HS-5 (cell line): ENCODE data around the gene LPIN1.

Source experiments
- DNase-seq: peaks from one replicate; pipeline ENCODE4 v3.0.0-alpha.2; 2012; ENCODE audit warnings: low read depth

The LPIN1 gene

GRCh38 chr2:11865805-11866204 is 119.4 kb downstream of the LPIN1 start:
- DNase-seq = no peak

DNA sequence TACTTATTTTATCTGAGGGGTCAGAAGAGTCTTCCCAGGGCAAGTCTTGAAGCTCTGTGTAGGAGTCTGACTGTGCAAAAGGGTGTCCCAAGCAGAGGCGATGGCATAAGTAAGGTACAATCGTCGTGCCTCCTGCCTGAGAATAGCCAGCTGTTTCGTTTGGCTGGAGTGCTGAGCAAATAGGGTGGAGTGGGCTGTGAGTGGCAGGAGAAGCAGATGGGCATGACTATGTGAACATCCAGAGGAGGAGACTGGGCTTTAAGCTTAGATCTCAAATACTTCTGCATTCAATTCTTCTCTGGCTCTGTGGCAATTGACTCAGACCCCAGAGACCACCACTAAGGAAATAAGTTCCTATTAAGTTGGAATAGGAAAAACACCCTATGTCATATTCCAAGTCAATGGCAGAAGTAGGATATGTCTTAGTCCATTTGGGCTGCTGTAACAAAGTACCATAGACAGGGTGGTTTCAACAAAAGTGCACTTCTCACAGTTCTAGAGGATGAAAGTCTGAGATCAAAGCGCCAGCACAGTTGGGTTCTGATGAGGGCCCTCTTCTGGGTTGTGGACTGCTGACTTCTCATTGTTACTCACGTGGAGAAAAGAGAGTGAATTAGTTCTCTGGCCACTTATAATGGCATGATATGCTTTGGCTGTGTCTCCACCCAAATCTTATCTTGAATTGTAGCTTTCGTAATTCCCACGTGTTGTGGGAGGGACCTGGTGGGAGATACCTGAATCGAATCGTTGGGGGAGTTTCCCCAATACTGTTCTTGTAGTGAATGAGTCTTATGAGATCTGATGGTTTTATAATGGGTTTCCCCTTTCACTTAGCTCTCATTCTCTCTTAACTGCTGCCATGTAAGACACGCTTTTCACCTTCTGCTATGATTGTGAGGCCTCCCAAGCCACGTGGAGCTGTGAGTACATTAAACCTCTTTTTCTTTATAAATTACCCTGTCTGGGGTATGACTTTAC is 120.2 kb downstream of the LPIN1 start:
- DNase-seq = no peak

- no peak for DNase-seq
Observed at GRCh38 chr2:11867926-11868325, 121.5 kb downstream of the LPIN1 start.

- DNase-seq = no peak
Observed at GRCh38 chr2:11869391-11869991, 123.1 kb downstream of the LPIN1 start.

- no peak for DNase-seq
Observed at GRCh38 chr2:11870064-11870463, 123.6 kb downstream of the LPIN1 start.

GRCh38 chr2:11870584-11870983 is 124.2 kb downstream of the LPIN1 start:
- no peak for DNase-seq

DNA sequence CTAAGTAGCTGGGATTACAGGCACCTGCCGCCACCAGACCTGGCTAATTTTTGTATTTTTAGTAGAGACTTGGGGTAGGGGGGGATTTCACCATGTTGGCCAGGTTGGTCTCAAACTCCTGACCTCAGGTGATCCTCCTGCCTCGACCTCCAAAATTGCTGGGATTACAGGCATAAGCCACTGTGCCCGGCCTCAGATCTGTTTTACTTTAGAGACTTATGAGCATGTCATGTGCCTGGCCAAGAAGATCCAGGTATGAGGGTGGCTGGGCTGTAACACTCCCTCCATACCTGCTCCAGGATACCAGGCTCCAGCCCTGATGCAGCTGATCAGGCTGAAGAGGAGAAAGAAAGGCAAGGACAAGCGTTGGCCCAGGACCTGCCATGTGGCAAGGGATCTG is 125.0 kb downstream of the LPIN1 start:
- no peak for DNase-seq

- DNase-seq = no peak
Observed at GRCh38 chr2:11872247-11872947, 126.0 kb downstream of the LPIN1 start.

DNA sequence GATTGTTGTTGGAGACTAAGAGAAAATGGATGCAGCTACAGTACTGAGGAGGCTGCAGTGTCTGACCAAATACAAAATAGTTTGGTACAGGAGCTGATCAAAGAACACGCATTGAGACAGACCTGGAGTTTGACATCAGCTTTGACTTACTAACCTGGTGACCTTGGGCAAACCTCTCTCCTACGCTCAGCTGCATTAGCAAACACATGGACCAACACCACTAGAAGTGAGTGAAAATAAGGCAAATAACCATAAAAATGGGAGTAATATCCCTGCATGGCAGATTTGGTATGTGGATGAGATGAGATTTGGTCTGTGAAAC is 126.5 kb downstream of the LPIN1 start:
- no peak for DNase-seq

- no peak for DNase-seq
Observed at GRCh38 chr2:11873356-11874154, 127.1 kb downstream of the LPIN1 start.

GRCh38 chr2:11874861-11875260 is 128.4 kb downstream of the LPIN1 start:
- no peak for DNase-seq

DNA sequence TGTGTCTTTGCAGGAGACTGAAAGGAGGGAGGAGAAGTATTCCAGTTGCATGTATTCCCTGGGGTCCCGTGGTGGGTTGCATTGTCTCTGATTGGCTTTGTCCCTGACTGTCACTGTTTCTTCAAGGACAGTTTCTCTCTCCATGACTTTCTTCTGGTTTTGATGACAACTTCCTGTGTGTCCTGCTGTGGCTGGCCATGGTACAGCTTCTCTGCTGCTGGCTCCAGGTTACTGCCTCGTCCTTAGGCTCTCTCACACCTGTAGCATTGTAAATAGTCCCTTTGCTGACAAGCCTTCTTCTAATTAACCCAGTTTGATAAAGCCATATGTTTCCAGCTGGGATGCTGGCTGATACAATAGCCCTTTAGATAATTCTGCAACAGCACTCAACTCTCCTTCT is 129.0 kb downstream of the LPIN1 start:
- DNase-seq = no peak

DNA sequence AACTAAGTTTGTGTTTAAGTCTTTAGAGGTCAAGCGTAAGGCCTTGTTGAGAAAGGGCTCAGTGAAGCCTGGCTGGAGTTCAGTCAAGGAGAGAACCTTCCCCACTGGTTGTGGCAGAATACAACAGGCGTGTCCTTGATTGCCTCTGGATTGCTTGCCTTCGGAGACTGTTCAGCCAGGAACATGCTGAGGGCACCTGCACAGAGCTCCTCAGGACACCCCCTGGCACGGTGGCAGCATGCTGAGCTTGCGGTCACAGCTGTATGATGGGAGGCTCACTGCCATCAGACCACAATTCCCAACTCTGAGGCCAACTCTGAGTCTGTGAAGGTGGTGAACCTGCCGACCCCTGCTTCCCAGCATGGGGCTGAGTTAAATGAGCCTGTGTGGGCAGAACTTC is 130.0 kb downstream of the LPIN1 start:
- DNase-seq = no peak

- no peak for DNase-seq
Observed at GRCh38 chr2:11876889-11877288, 130.5 kb downstream of the LPIN1 start.
